KMS-11 (cell line): ENCODE data around the gene HOXA1.

Source experiments
- H2AFZ ChIP-seq: fragments of 200-600 bp; sonication (generic); 2 replicates; pipeline ENCODE4 v1.6.1; 2016; ENCODE audit warnings: antibody characterized with exemption, mixed run types, low read depth
- H3K27ac ChIP-seq: fragments of 200-600 bp; sonication (generic); 2 replicates; pipeline ENCODE4 v1.6.1; 2016; ENCODE audit warnings: mild to moderate bottlenecking, mixed run types
- H3K27me3 ChIP-seq: fragments of 200-600 bp; sonication (generic); 2 replicates; pipeline ENCODE4 v1.6.1; 2017; ENCODE audit warnings: mild to moderate bottlenecking, low read depth, mixed run types, moderate library complexity; ENCODE audit not compliant: insufficient read depth
- H3K36me3 ChIP-seq: fragments of 200-600 bp; sonication (generic); 2 replicates; pipeline ENCODE4 v1.6.1; 2017; ENCODE audit warnings: mild to moderate bottlenecking, mixed run types; ENCODE audit not compliant: insufficient read depth
- H3K4me1 ChIP-seq: fragments of 200-600 bp; sonication (generic); 2 replicates; pipeline ENCODE4 v1.6.1; 2016; ENCODE audit warnings: mild to moderate bottlenecking, low read depth, mixed run types; ENCODE audit not compliant: poor library complexity, severe bottlenecking
- H3K4me2 ChIP-seq: fragments of 200-600 bp; sonication (generic); 2 replicates; pipeline ENCODE4 v1.7.0; 2016; ENCODE audit warnings: mild to moderate bottlenecking, mixed run types
- H3K4me3 ChIP-seq: fragments of 200-600 bp; sonication (generic); IDR thresholded peaks from 2 replicates; pipeline ENCODE4 v1.6.1; 2017; ENCODE audit warnings: low read depth, low read length, mixed read lengths; ENCODE audit not compliant: insufficient read depth
- H3K79me2 ChIP-seq: fragments of 200-600 bp; sonication (generic); 2 replicates; pipeline ENCODE4 v1.6.1; 2016; ENCODE audit warnings: low read depth, mixed run types; ENCODE audit not compliant: insufficient read depth
- H3K9ac ChIP-seq: fragments of 200-600 bp; sonication (generic); 2 replicates; pipeline ENCODE4 v1.6.1; 2016; ENCODE audit warnings: mild to moderate bottlenecking, mixed run types
- H4K20me1 ChIP-seq: fragments of 200-600 bp; sonication (generic); 2 replicates; pipeline ENCODE4 v1.6.1; 2016; ENCODE audit warnings: mild to moderate bottlenecking, mixed run types; ENCODE audit not compliant: insufficient read depth
- TF ChIP-seq, protein P1 (sequence below): fragments of 200-600 bp; sonication (generic); conservative IDR thresholded peaks from 2 replicates; pipeline ENCODE4 v1.6.1; 2017; ENCODE audit warnings: low read depth, mild to moderate bottlenecking, antibody characterized with exemption, low read length, moderate library complexity, mixed read lengths

The HOXA1 gene

DNA sequence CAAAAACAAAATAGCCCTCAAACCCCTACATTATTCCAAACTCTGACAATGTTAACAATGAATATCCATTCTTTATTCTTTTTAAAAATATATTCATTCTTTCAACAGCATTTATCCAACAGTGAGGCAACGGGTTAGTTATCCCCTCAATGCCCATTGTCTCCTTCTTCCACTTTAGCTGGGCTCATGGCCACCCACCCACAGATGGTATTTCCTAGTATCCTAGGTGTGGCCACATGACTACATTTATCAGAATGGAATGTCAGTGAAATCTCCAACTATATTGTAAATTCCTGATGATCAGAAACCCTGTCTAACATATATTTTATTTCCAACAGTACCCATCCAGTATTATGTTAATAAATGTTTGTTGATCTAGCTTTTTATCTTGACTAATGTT, 13.6 kb downstream of the HOXA1 start:
- TF ChIP-seq, protein P1, sequence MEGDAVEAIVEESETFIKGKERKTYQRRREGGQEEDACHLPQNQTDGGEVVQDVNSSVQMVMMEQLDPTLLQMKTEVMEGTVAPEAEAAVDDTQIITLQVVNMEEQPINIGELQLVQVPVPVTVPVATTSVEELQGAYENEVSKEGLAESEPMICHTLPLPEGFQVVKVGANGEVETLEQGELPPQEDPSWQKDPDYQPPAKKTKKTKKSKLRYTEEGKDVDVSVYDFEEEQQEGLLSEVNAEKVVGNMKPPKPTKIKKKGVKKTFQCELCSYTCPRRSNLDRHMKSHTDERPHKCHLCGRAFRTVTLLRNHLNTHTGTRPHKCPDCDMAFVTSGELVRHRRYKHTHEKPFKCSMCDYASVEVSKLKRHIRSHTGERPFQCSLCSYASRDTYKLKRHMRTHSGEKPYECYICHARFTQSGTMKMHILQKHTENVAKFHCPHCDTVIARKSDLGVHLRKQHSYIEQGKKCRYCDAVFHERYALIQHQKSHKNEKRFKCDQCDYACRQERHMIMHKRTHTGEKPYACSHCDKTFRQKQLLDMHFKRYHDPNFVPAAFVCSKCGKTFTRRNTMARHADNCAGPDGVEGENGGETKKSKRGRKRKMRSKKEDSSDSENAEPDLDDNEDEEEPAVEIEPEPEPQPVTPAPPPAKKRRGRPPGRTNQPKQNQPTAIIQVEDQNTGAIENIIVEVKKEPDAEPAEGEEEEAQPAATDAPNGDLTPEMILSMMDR = no peak
- Histone ChIP-seq H3K27me3 (no peaks in the 10 kb centered on the region), H3K4me1 (peaks cover 16% of the 10 kb centered on the region), H3K27ac (no peak overlapping the region), H3K79me2 (no peaks in the 10 kb centered on the region), H3K4me2 (no peak overlapping the region), H3K9ac (no peak overlapping the region), H3K4me3 (no peak overlapping the region), H3K36me3 (no peaks in the 10 kb centered on the region), H2AFZ (no peak overlapping the region), H4K20me1 (no peaks in the 10 kb centered on the region)

GRCh38 chr7:27080844-27081436, 14.9 kb downstream of the HOXA1 start:
- Histone ChIP-seq H3K4me3 (no peak overlapping the region), H3K79me2 (no peaks in the 10 kb centered on the region), H3K4me2 (no peak overlapping the region), H2AFZ (no peak overlapping the region), H4K20me1 (no peaks in the 10 kb centered on the region), H3K36me3 (no peaks in the 10 kb centered on the region), H3K27ac (no peak overlapping the region), H3K4me1 (peaks cover 16% of the 10 kb centered on the region), H3K9ac (no peak overlapping the region), H3K27me3 (no peaks in the 10 kb centered on the region)
- TF ChIP-seq, protein P1 = no peak

DNA sequence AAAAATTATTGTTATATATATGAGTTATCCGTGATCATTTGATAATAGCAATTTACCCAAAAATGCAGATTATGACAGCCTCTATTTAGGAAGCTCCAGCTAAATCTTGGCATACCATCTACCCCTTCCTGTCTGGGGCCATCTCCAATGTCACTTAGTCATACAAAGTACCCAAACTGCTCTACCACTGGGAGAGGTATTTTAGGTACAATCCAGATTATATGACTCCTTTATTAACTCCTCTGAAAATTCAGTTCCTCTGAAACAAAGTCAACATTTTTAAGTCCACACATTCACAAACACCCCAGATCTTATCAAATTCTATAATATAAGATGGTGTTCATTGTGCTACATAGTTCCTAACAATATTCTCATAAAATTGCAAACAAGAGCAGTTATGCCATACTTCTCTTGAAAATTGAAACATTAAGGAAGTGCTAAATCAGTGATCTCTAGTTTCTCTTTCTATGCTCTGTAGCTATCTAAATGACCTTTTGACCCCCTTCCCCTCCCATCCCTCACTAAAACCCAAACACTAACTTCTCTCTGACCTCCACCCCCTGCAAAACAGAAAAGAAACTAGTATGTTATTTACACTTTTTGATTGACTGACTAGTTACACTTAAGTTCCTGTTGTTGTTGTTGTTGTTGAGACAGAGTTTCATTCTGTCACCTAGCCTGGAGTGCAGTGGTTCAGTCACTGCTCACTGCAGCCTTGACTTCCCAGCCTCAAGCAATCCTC, 16.4 kb downstream of the HOXA1 start:
- no peaks in the 10 kb centered on the region for H3K36me3 ChIP-seq
- no peaks in the 10 kb centered on the region for H4K20me1 ChIP-seq
- H3K9ac ChIP-seq = no peak overlapping the region
- no peaks in the 10 kb centered on the region for H3K27me3 ChIP-seq
- H3K4me1 ChIP-seq = peaks cover 16% of the 10 kb centered on the region
- H3K79me2 ChIP-seq = no peaks in the 10 kb centered on the region
- H3K4me3 ChIP-seq = no peak overlapping the region
- H3K4me2 ChIP-seq = peak overlapping the region; percentile 49
- TF ChIP-seq, protein P1 = no peak
- 0 out of 2 replicates have a peak overlapping the region, but pooled peaks have one; percentile 18 for H2AFZ ChIP-seq
- H3K27ac ChIP-seq = peak overlapping the region; percentile 14; the same call in 1 of the 2 replicates

DNA sequence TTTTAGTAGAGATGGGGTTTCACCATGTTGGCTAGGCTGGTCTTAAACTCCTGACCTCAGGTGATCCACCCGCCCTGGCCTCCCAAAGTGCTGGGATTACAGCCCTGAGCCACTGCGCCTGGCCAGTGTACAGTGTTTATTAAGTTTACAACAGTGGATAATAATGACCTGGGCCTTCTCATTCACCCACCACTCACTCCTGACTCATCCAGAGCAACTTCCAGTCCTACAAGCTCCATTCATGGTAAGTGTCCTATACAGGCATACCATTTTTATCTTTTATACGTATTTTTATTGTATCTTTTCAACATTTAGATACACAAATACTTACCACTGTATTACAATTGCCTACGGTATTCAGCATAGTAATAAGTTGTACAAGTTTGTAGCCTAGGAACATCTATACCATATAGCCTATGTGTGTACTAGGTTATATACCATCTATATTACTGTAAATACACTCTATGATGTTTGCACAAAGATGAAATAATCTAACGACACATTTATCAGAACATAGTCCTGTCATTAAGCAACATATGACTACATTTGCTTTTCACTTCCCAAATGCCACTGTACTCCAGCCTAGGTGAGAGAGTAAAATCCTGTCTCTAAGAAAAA, 17.1 kb downstream of the HOXA1 start:
- Histone ChIP-seq H3K4me1 (peaks cover 16% of the 10 kb centered on the region), H3K4me2 (peak overlapping the region; percentile 49), H3K27ac (no peak overlapping the region; the same call in 1 of the 2 replicates), H3K79me2 (no peaks in the 10 kb centered on the region), H3K9ac (no peak overlapping the region), H2AFZ (no peak overlapping the region), H4K20me1 (no peaks in the 10 kb centered on the region), H3K4me3 (no peak overlapping the region), H3K36me3 (no peaks in the 10 kb centered on the region), H3K27me3 (no peaks in the 10 kb centered on the region)
- TF ChIP-seq, protein P1 = no peak
